Nephron progenitor cell (in vitro differentiated cells): ENCODE measurements around the gene SLC22A8.

Source experiments
- DNase-seq: peaks from one replicate; pipeline ENCODE4 v3.0.0; 2021
- H3K27ac Mint-ChIP-seq: 2 replicates; pipeline ENCODE4 v1.8.0; 2021; ENCODE audit warnings: mild to moderate bottlenecking, moderate library complexity, mixed read lengths
- H3K27me3 Mint-ChIP-seq: 2 replicates; pipeline ENCODE4 v1.8.0; 2021; ENCODE audit warnings: mild to moderate bottlenecking, low read depth, mixed read lengths; ENCODE audit not compliant: poor library complexity
- H3K36me3 Mint-ChIP-seq: 2 replicates; pipeline ENCODE4 v1.8.0; 2021; ENCODE audit warnings: low read depth, mixed read lengths
- H3K4me1 Mint-ChIP-seq: 2 replicates; pipeline ENCODE4 v1.8.0; 2021; ENCODE audit warnings: mixed read lengths
- H3K4me3 Mint-ChIP-seq: 2 replicates; pipeline ENCODE4 v1.8.0; 2021; ENCODE audit warnings: mild to moderate bottlenecking, moderate library complexity, mixed read lengths
- H3K9me3 Mint-ChIP-seq: 2 replicates; pipeline ENCODE4 v1.8.0; 2021; ENCODE audit warnings: mild to moderate bottlenecking, moderate library complexity, mixed read lengths
- CTCF ChIP-seq: fragments of 200-600 bp; sonication (generic); IDR thresholded peaks from 2 replicates; pipeline ENCODE4 v1.5.0; 2021; ENCODE audit warnings: antibody characterized with exemption

Gene SLC22A8

GRCh38 chr11:62999649-63000048 is 16.0 kb downstream of the SLC22A8 start:
- H3K4me3 Mint-ChIP-seq: no peak overlapping the region
- H3K27ac Mint-ChIP-seq: no peak overlapping the region
- no peaks in the 10 kb centered on the region for H3K9me3 Mint-ChIP-seq
- no peaks in the 10 kb centered on the region for H3K4me1 Mint-ChIP-seq
- no peak for TF ChIP-seq CTCF
- DNase-seq: no peak
- no peaks in the 10 kb centered on the region for H3K36me3 Mint-ChIP-seq
- peaks cover 36% of the 10 kb centered on the region for H3K27me3 Mint-ChIP-seq

GRCh38 chr11:62999156-62999555 is 16.5 kb downstream of the SLC22A8 start:
- H3K27me3 Mint-ChIP-seq: peaks cover 31% of the 10 kb centered on the region
- H3K4me1 Mint-ChIP-seq: no peaks in the 10 kb centered on the region
- H3K36me3 Mint-ChIP-seq: no peaks in the 10 kb centered on the region
- H3K27ac Mint-ChIP-seq: no peak overlapping the region
- no peak for DNase-seq
- no peak for TF ChIP-seq CTCF
- H3K9me3 Mint-ChIP-seq: no peaks in the 10 kb centered on the region
- no peak overlapping the region for H3K4me3 Mint-ChIP-seq

- H3K4me1 Mint-ChIP-seq: no peaks in the 10 kb centered on the region
Measured at GRCh38 chr11:62996271-62996670, 19.4 kb downstream of the SLC22A8 start.

DNA sequence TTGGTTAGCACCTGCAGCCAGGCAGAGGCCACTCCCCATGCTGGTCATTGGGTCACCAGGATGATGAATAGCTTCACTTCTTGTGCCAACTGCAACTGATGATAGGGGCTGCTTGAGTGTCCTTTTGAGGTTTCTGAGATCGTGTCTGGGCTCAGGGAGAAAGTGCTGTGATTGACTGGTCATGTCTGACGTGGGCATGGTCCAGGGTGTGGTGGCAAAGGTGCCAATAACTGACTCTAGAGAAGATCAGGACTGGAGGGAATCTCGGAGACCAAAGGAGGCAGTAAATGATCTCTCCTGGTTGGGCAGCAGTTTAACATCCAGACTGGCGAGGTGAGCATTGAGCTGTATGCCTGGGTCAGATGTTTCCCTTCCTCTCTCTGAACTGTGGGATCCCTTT is 20.9 kb downstream of the SLC22A8 start:
- no peaks in the 10 kb centered on the region for H3K4me1 Mint-ChIP-seq
- H3K4me3 Mint-ChIP-seq: no peak overlapping the region
- no peaks in the 10 kb centered on the region for H3K9me3 Mint-ChIP-seq
- TF ChIP-seq CTCF: no peak
- no peak overlapping the region for H3K27ac Mint-ChIP-seq
- H3K36me3 Mint-ChIP-seq: no peaks in the 10 kb centered on the region
- DNase-seq: no peak
- peaks cover 39% of the 10 kb centered on the region for H3K27me3 Mint-ChIP-seq

More at GRCh38 chr11:62996271-62996670, 19.4 kb downstream of the SLC22A8 start:
- Mint-ChIP-seq H3K9me3 (no peaks in the 10 kb centered on the region), H3K27ac (no peak overlapping the region), H3K27me3 (peaks cover 39% of the 10 kb centered on the region), H3K36me3 (no peaks in the 10 kb centered on the region), H3K4me3 (no peak overlapping the region)
- no peak for DNase-seq
- TF ChIP-seq CTCF: no peak

GRCh38 chr11:62988276-62988675 is 27.4 kb downstream of the SLC22A8 start:
- no peak for DNase-seq
- Mint-ChIP-seq H3K27me3 (peaks cover 51% of the 10 kb centered on the region), H3K9me3 (no peaks in the 10 kb centered on the region), H3K36me3 (no peaks in the 10 kb centered on the region), H3K4me3 (no peak overlapping the region), H3K4me1 (peaks cover 6% of the 10 kb centered on the region), H3K27ac (no peak overlapping the region)
- no peak for TF ChIP-seq CTCF

DNA sequence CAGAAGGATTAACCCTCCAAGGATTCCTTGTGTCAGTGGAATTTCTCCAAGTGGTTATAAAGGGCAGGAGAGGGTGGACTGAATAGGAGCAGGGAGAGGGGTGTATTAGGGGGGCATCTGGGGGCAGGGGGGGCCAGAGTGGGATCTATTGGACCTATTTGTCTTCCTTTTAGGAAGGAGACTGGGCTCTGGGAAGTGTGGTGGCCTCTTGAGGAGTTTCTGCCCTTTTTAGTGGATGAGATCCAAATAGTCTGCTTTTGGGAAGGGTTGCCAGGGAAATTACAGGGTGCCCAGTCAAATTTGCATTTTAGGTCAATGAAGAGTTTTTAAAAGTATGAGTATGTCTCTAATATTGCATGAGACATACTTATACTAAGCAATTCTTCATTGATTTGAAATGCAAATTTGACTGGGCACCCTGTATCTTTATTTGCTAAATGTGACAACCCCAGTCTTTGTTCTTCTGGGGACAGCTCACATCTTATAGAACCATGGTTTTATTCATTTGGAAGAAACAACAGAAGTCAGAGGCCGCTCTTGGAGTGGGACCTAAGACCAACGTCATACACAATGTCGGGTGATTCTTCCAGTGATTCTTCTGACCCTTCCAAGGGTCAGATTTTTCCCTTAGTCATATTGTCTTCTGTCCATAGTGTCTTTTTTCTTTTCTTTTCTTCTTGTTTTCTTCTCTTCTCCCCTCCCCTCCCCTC is 30.4 kb downstream of the SLC22A8 start:
- Mint-ChIP-seq H3K4me3 (no peak overlapping the region), H3K36me3 (no peaks in the 10 kb centered on the region), H3K27ac (no peak overlapping the region), H3K4me1 (peaks cover 6% of the 10 kb centered on the region), H3K9me3 (no peaks in the 10 kb centered on the region), H3K27me3 (peaks cover 48% of the 10 kb centered on the region)
- no peak for DNase-seq
- no peak for TF ChIP-seq CTCF
